Psoas muscle (tissue), 8 donors: ENCODE results near the gene SORCS1. TPM values are rescaled to one million over a fixed set of nuclear protein-coding genes. Genes with fewer than 3 reads are reported as not detected.

ENCODE experiments used
- ATAC-seq, 4 donors: fragments of 200-7000 bp; cut with Tn5 transposase; one replicate each; pipeline ENCODE4 v1.9.1; 2020; ENCODE audit warnings: moderate library complexity in 3 of 4, mild to moderate bottlenecking in 2 of 4
- DNase-seq, 2 donors: peaks; one replicate each; pipeline ENCODE4 v3.0.0-alpha.2; 2020
- H3K27ac ChIP-seq: fragments of 200-600 bp; one replicate; pipeline ENCODE4 v1.8.0; 2022
- H3K27me3 ChIP-seq, 3 donors: fragments of 200-600 bp in 1 of 3; one replicate each; pipeline versions ENCODE4 v1.6.1 to v1.8.0; 2013 to 2022; ENCODE audit warnings: low read length in 2 of 3, mild to moderate bottlenecking in 2 of 3, moderate library complexity in 1 of 3; ENCODE audit not compliant: insufficient read depth in 3 of 3
- H3K36me3 ChIP-seq, 2 donors: fragments of 200-600 bp in 1 of 2; one replicate each; pipeline versions ENCODE4 v1.6.1 to v1.8.0; 2013 to 2022; ENCODE audit warnings: low read depth in 1 of 2, mild to moderate bottlenecking in 1 of 2, moderate library complexity in 1 of 2; ENCODE audit not compliant: insufficient read depth in 1 of 2
- H3K4me1 ChIP-seq: fragments of 200-600 bp; one replicate; pipeline ENCODE4 v1.8.0; 2022
- H3K4me3 ChIP-seq: fragments of 200-600 bp; one replicate; pipeline ENCODE4 v1.8.0; 2022; ENCODE audit warnings: mild to moderate bottlenecking
- H3K9me3 ChIP-seq: fragments of 200-600 bp; one replicate; pipeline ENCODE4 v1.8.0; 2022
- WGBS, 3 donors: extraction: QIAGEN DNeasy Blood & Tissue Kit; methylation state at CpG; one replicate each; pipeline versions ENCODE4 v1.1.6 to v1.1.7; 2013; 5-methylcytosine and 5-hydroxymethylcytosine counted together
- intact Hi-C, 2 donors: fragments of 100-400 bp; cut with DNase I; formaldehyde crosslinking; loops; one replicate each; pipeline versions ENCODE4 v1.11.0 to v1.14.2; 2022
- polyA plus RNA-seq, 3 donors: library from polyadenylated mRNA; stranded (reverse); fragments of 200-250 nt; gene quantifications; one replicate each; pipeline ENCODE4 v1.2.3, GENCODE V29; 2013
- total RNA-seq, 4 donors: library from RNA; stranded (reverse); fragmentation: NEBNext Ultra II Directional in 2 of 4; extraction: Animal tissue kit (Norgen Biotek cat#: 25700) in 2 of 4; gene quantifications; one replicate each; pipeline versions ENCODE4 v1.2.1 to v1.2.4, GENCODE V29; 2021 to 2023
- TF ChIP-seq, protein P1 (sequence below): fragments of 200-600 bp; IDR thresholded peaks from one replicate; pipeline ENCODE4 v1.8.0; 2022; ENCODE audit warnings: antibody characterized with exemption
- donor health status: healthy with polysubstance abuse.
- donor health status: DM: no; HTN: no; CAD: no; lungs with moderate emphysema.
- donor health status: Bipolar disorder and iron deficiency.
- donor health status: healthy.
- donor health status: DM: yes; HTN: yes; CAD: no.
- donor health status: DM: no; HTN: no; CAD: no.
- donor health status: DM: no; HTN: no; CAD: no.
- donor health status: DM: yes; HTN: yes; CAD: no.

Gene SORCS1
- total and polyA plus RNA-seq, 7 donors: 0.03 to 0.36 (median 0.25) TPM; not detected in 1

DNA sequence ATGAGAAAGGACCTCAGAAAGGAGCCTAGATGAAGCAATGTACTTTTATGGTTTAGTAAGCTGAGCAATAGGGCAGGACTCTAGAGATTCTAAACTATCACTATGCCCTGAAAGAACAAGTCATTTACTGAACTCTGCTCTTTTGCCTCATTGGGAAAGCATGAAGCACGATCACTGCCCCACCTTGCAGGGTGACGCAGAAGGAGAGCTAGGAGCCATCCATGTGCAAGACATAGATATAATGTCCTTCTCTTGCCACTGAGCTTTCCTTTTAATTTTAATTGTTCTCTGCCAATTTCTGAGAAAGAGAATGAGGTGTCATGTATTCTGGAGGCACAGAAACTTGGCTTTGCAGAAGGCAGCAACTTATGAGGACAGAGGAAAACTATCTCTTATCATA lies 108.3 kb downstream of the SORCS1 start:
- no peaks in the 10 kb centered on the region for H3K9me3 ChIP-seq
- H3K36me3 ChIP-seq: no peaks in the 10 kb centered on the region
- H3K27ac ChIP-seq: no peak overlapping the region
- ATAC-seq: no peak
- intact Hi-C loops: no loop called here
- WGBS, 3 donors: 66 to 79% (median 77%) methylated on average over 2 of the region's 2 CpGs
- H3K4me3 ChIP-seq: no peak overlapping the region
- no peaks in the 10 kb centered on the region for H3K4me1 ChIP-seq
- TF ChIP-seq, protein P1, sequence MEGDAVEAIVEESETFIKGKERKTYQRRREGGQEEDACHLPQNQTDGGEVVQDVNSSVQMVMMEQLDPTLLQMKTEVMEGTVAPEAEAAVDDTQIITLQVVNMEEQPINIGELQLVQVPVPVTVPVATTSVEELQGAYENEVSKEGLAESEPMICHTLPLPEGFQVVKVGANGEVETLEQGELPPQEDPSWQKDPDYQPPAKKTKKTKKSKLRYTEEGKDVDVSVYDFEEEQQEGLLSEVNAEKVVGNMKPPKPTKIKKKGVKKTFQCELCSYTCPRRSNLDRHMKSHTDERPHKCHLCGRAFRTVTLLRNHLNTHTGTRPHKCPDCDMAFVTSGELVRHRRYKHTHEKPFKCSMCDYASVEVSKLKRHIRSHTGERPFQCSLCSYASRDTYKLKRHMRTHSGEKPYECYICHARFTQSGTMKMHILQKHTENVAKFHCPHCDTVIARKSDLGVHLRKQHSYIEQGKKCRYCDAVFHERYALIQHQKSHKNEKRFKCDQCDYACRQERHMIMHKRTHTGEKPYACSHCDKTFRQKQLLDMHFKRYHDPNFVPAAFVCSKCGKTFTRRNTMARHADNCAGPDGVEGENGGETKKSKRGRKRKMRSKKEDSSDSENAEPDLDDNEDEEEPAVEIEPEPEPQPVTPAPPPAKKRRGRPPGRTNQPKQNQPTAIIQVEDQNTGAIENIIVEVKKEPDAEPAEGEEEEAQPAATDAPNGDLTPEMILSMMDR: no peak
- DNase-seq: no peak
- H3K27me3 ChIP-seq: no peaks in the 10 kb centered on the region

DNA sequence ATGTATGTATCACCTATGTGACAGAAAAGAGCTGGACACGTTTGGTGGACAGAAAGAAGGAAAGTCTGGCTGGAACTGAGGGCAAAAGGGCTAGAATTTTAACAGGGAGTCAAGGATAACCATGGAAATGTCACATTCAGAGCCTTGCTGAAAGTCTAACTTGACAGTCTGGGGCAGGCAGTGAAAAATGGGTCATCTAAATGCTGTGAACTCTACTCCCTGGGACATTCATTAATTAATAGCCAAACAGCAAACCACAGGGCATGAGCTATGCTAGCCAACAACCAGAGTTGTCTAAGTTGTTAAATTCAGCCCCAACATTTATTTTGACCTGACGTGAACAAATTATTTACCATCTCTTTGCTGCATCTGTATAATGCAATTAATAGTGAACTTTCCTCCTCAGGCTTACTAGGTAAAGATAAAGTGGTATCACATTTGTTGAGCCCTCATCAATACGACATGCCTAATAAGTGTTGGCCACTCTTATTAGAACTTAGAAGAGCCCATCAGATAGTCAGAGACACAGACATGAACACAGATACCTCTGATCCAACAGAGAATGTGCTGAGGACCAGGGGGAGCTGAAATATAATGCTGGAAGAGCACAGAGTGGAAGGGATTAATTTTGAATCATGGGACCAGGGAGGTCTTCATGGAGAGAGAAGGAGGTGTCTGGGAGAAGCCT lies 109.9 kb downstream of the SORCS1 start:
- Histone ChIP-seq H3K27me3 (no peaks in the 10 kb centered on the region), H3K4me3 (no peak overlapping the region), H3K4me1 (no peaks in the 10 kb centered on the region), H3K9me3 (no peaks in the 10 kb centered on the region), H3K27ac (no peak overlapping the region), H3K36me3 (no peaks in the 10 kb centered on the region)
- WGBS, 3 donors: 56 to 59% (median 57%) methylated on average over 3 of the region's 3 CpGs
- no peak for ATAC-seq
- DNase-seq: no peak
- TF ChIP-seq, protein P1: no peak
- intact Hi-C loops: no loop called here

DNA sequence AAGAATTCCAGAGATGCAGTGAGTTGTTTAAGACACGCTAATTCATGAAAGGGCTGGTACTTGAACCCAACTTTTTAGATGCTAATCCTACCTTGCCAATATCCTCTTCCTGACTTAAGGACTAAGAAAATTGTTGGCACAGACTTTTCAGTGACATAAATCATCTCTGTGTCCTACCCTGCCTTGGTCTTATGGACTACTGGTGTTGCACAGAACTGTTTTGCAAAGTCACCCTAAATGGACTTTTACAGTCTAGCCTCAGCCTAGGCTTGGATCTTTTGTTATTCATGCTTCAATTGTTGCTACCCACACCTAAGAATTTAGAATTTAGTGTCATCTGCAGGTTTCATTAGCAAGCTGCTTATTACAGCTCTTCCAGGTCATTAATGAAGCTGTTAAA lies 112.7 kb downstream of the SORCS1 start:
- no peaks in the 10 kb centered on the region for H3K36me3 ChIP-seq
- no peaks in the 10 kb centered on the region for H3K27me3 ChIP-seq
- TF ChIP-seq, protein P1: no peak
- intact Hi-C loops: no loop called here
- H3K4me1 ChIP-seq: no peaks in the 10 kb centered on the region
- WGBS, 3 donors: 77 to 81% (median 77%) methylated on average over 1 of the region's 1 CpG
- ATAC-seq: no peak
- H3K9me3 ChIP-seq: no peaks in the 10 kb centered on the region
- no peak overlapping the region for H3K27ac ChIP-seq
- no peak overlapping the region for H3K4me3 ChIP-seq
- DNase-seq: no peak

DNA sequence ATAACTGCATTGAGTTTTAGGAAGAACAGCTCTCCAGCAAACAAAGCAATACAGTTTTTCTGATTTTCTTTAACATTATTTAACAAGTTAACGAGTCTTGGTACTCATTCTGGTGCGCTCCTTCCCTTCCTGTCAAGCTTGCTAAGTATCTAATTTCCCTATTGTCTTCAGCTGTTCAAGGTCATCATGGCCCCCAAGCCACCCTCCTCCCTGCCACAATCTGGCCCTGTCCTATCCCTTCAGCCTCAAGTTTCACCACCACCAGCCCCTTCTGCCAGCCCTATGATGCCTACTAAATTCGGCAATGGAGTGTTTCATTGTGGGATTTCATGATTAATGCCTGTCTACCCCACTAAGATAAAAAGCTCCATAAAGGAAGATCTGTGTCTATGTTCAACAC lies 121.0 kb downstream of the SORCS1 start:
- WGBS, 3 donors: 64 to 67% (median 64%) methylated on average over 3 of the region's 3 CpGs
- Histone ChIP-seq H3K27ac (no peak overlapping the region), H3K4me3 (no peak overlapping the region), H3K27me3 (no peaks in the 10 kb centered on the region), H3K4me1 (no peaks in the 10 kb centered on the region), H3K9me3 (peaks cover 2% of the 10 kb centered on the region), H3K36me3 (no peaks in the 10 kb centered on the region)
- ATAC-seq (no peak), DNase-seq (no peak)
- intact Hi-C loops: no loop called here
- TF ChIP-seq, protein P1: no peak
